GM12878 (cell line): ENCODE measurements around the gene SYNGR3. TPM values are rescaled to one million over a fixed set of nuclear protein-coding genes. Genes with fewer than 3 reads are reported as not detected.

Experiments used
- CBX5 ChIP-seq: sonication (generic); IDR thresholded peaks from 2 replicates; pipeline ENCODE4 v1.6.1; 2016; ENCODE audit warnings: low read depth, moderate library complexity, mild to moderate bottlenecking, inconsistent platforms
- CHD2 ChIP-seq: IDR thresholded peaks from 2 replicates; pipeline ENCODE4 v1.6.1; 2011; ENCODE audit warnings: low read depth, low read length, improper control_type of control experiment, borderline replicate concordance
- EP300 ChIP-seq, 2 experiments: fragments of 150-350 bp in 1 of 2; IDR thresholded peaks; 2 replicates each; pipeline ENCODE4 v1.6.1; 2011 to 2012; ENCODE audit warnings: low read depth in 2 of 2, low read length in 2 of 2, borderline replicate concordance in 1 of 2, improper control_type of control experiment in 1 of 2, inconsistent platforms in 1 of 2; ENCODE audit not compliant: control insufficient read depth in 1 of 2
- ETV6 ChIP-seq, 2 experiments: fragments of 450-650 bp in 1 of 2; IDR thresholded peaks in 1 of 2; conservative IDR thresholded peaks in 1 of 2; 2 replicates each; pipeline ENCODE4 v1.6.1; 2014; ENCODE audit warnings: antibody characterized with exemption in 1 of 2, borderline replicate concordance in 1 of 2, low read depth in 1 of 2, mild to moderate bottlenecking in 1 of 2, moderate library complexity in 1 of 2
- HDGF ChIP-seq: fragments of 450-650 bp; IDR thresholded peaks from 2 replicates; pipeline ENCODE4 v1.6.1; 2016; ENCODE audit warnings: antibody characterized with exemption
- JUNB ChIP-seq: IDR thresholded peaks from 2 replicates; pipeline ENCODE4 v1.6.1; 2016; ENCODE audit warnings: antibody characterized with exemption, mild to moderate bottlenecking
- JUND ChIP-seq: IDR thresholded peaks from 2 replicates; pipeline ENCODE4 v1.6.1; 2012; ENCODE audit warnings: low read depth, mild to moderate bottlenecking, low read length, improper control_type of control experiment, moderate library complexity
- KDM1A ChIP-seq: fragments of 200-600 bp; sonication (generic); IDR thresholded peaks from 2 replicates; pipeline ENCODE4 v1.6.1; 2016; ENCODE audit warnings: borderline replicate concordance
- MEF2A ChIP-seq: IDR thresholded peaks from 2 replicates; pipeline ENCODE4 v1.6.1; 2011; ENCODE audit warnings: low read depth, mild to moderate bottlenecking, low read length, moderate library complexity; ENCODE audit not compliant: insufficient read depth
- MTA3 ChIP-seq: IDR thresholded peaks from 2 replicates; pipeline ENCODE4 v1.6.1; 2012; ENCODE audit warnings: low read length, inconsistent platforms, borderline replicate concordance
- MYB ChIP-seq: fragments of 150-350 bp; IDR thresholded peaks from 2 replicates; pipeline ENCODE4 v1.6.1; 2014; ENCODE audit warnings: mild to moderate bottlenecking, low read depth, low read length, borderline replicate concordance
- NFIC ChIP-seq: IDR thresholded peaks from 2 replicates; pipeline ENCODE4 v1.6.1; 2012; ENCODE audit warnings: low read depth, mild to moderate bottlenecking, inconsistent platforms, low read length, moderate library complexity
- NFYB ChIP-seq: IDR thresholded peaks from 2 replicates; pipeline ENCODE4 v1.6.1; 2011; ENCODE audit warnings: low read depth, mild to moderate bottlenecking, low read length, improper control_type of control experiment, moderate library complexity; ENCODE audit not compliant: insufficient read depth
- STAT1 ChIP-seq: fragments of 450-650 bp; conservative IDR thresholded peaks from 2 replicates; pipeline ENCODE4 v1.6.1; 2014; ENCODE audit warnings: antibody characterized with exemption, mild to moderate bottlenecking
- TCF7 ChIP-seq: IDR thresholded peaks from 2 replicates; pipeline ENCODE4 v1.6.1; 2014; ENCODE audit warnings: antibody characterized with exemption, borderline replicate concordance
- ZNF687 ChIP-seq: fragments of 450-650 bp; IDR thresholded peaks from 2 replicates; pipeline ENCODE4 v1.6.1; 2017; ENCODE audit warnings: mild to moderate bottlenecking, moderate library complexity
- ZZZ3 ChIP-seq: IDR thresholded peaks from 2 replicates; pipeline ENCODE4 v1.6.1; 2011; ENCODE audit warnings: low read depth; ENCODE audit not compliant: control insufficient read depth, insufficient read length
- polyA plus RNA-seq, 11 experiments: library from polyadenylated mRNA; depleted of rRNA in 4 of 11; unstranded in 6 of 11; stranded (reverse) in 5 of 11; fragments of >200 nt; fragmentation: Nextera tagmentation in 4 of 11; fragmentation: Illumina TruSeq in 1 of 11; extraction: Ambion mirVana in 4 of 11; extraction: Trizol in 1 of 11; gene quantifications; 1 replicate in 1 of 11; 2 replicates in 10 of 11; pipeline versions ENCODE4 v1.2.1 to v1.2.3, GENCODE V29; 2011 to 2016; ENCODE audit warnings: inconsistent platforms in 2 of 11, missing spikeins in 2 of 11, low read depth in 1 of 11
- total RNA-seq, 4 experiments: library from RNA; depleted of rRNA in 3 of 4; stranded (reverse); fragments of >200 nt in 3 of 4; fragmentation: Illumina TruSeq in 1 of 4; extraction: Trizol in 1 of 4; gene quantifications; 2 replicates each; pipeline versions ENCODE4 v1.2.1 to v1.2.3, GENCODE V29; 2013 to 2021
- TF ChIP-seq, protein P1 (sequence below): fragments of 450-650 bp; formaldehyde crosslinking; IDR thresholded peaks from 2 replicates; pipeline ENCODE4 v1.4.0; 2022; ENCODE audit warnings: mild to moderate bottlenecking, moderate library complexity
- TF ChIP-seq, protein P2 (sequence below): fragments of 450-650 bp; IDR thresholded peaks from 2 replicates; pipeline ENCODE4 v1.6.1; 2017; ENCODE audit warnings: mild to moderate bottlenecking, low read depth, inconsistent platforms; ENCODE audit not compliant: poor library complexity, severe bottlenecking

SYNGR3 gene
- total and polyA plus RNA-seq, 10 of the 15 experiments (the other 5 are each of a cell fraction or from before 2014, with no cell fraction given) = 1.2 to 18.1 (median 6.6) TPM

DNA sequence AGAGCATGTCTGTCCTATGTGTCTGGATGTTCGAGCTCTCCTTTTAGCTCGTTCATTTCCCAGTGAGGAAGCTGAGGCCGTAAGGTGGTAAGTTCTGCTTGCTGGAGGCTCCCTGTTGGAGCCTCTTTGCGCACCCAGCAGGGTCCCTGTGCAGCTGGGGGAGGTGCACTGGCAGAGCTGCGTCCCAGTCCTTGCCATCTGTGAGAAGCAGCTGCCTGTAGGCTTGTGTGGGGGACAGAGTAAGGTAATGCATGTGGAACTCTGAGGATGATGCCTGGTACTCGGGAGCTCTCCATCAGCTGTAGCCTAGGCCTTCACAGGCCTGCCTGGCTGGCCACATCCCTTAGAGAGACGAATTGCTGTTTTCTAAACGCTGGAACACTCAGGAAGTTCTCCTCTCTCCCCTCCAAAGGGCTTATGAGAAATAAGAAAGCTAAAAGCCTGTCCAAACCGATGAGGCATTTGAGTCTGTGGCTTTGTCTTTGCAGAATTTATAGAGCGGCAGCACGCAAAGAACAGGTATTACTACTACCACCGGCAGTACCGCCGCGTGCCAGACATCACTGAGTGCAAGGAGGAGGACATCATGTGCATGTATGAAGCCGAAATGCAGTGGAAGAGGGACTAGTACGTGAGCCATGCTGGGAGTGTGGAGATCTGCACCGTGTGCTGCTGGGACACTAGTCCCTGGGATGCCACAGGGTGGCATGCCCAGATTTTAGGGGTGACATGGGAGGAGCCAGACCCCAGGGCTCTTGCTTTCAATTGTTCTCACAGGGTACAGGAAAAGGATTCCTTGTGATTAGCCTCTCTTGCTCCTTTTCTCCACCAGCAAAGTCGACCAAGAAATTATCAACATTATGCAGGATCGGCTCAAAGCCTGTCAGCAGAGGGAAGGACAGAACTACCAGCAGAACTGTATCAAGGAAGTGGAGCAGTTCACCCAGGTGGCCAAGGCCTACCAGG is 28.8 kb upstream of the SYNGR3 start (continued):
- TF ChIP-seq EP300 (IDR thresholded peaks at IDR 0.05; ENCODE audit: borderline replicate concordance in 1 of 2, control insufficient read depth in 1 of 2, low read depth in 2 of 2, low read length in 2 of 2) (no peak), HDGF (no peak), CBX5 (no peak), NFIC (peak; percentile 59), NFYB (no peak), MYB (no peak), STAT1 (no peak), MEF2A (no peak), JUNB (no peak), CHD2 (no peak), MTA3 (peak; percentile 100), ZNF687 (no peak), ETV6 (conservative IDR thresholded peaks at IDR 0.05 in 1 of 2, IDR thresholded peaks at IDR 0.05 in 1 of 2; ENCODE audit: borderline replicate concordance in 1 of 2, low read depth in 1 of 2) (0 out of 4 replicates have a peak, but pooled peaks of 1 of the 2 experiments have one; percentile 30), JUND (no peak), KDM1A (no peak), TCF7 (0 out of 2 replicates have a peak, but pooled peaks have one; percentile 13), ZZZ3 (no peak)
- TF ChIP-seq, protein P1, sequence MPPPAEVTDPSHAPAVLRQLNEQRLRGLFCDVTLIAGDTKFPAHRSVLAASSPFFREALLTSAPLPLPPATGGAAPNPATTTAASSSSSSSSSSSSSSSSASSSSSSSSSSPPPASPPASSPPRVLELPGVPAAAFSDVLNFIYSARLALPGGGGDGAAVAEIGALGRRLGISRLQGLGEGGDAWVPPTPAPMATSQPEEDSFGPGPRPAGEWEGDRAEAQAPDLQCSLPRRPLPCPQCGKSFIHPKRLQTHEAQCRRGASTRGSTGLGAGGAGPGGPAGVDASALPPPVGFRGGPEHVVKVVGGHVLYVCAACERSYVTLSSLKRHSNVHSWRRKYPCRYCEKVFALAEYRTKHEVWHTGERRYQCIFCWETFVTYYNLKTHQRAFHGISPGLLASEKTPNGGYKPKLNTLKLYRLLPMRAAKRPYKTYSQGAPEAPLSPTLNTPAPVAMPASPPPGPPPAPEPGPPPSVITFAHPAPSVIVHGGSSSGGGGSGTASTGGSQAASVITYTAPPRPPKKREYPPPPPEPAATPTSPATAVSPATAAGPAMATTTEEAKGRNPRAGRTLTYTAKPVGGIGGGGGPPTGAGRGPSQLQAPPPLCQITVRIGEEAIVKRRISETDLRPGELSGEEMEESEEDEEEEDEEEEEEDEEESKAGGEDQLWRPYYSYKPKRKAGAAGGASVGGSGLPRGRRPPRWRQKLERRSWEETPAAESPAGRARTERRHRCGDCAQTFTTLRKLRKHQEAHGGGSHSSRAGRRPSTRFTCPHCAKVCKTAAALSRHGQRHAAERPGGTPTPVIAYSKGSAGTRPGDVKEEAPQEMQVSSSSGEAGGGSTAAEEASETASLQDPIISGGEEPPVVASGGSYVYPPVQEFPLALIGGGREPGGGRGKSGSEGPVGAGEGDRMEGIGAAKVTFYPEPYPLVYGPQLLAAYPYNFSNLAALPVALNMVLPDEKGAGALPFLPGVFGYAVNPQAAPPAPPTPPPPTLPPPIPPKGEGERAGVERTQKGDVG (CRISPR knock-in tag) = 0 out of 2 replicates have a peak, but pooled peaks have one; percentile 24
- TF ChIP-seq, protein P2, sequence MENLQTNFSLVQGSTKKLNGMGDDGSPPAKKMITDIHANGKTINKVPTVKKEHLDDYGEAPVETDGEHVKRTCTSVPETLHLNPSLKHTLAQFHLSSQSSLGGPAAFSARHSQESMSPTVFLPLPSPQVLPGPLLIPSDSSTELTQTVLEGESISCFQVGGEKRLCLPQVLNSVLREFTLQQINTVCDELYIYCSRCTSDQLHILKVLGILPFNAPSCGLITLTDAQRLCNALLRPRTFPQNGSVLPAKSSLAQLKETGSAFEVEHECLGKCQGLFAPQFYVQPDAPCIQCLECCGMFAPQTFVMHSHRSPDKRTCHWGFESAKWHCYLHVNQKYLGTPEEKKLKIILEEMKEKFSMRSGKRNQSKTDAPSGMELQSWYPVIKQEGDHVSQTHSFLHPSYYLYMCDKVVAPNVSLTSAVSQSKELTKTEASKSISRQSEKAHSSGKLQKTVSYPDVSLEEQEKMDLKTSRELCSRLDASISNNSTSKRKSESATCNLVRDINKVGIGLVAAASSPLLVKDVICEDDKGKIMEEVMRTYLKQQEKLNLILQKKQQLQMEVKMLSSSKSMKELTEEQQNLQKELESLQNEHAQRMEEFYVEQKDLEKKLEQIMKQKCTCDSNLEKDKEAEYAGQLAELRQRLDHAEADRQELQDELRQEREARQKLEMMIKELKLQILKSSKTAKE = no peak
